GM21381 (cell line): ENCODE measurements around the gene SMARCA1.
"Not testable (repeated sequence)": the region's sequence is repeated elsewhere in the genome, so short reads cannot be mapped to it uniquely, and the experiment has no call there.

Source experiments
- ATAC-seq: cut with Tn5 transposase; IDR thresholded peaks from one replicate; pipeline ENCODE4 v1.9.1; 2021; ENCODE audit warnings: mild to moderate bottlenecking, moderate library complexity; ENCODE audit not compliant: unreplicated experiment

The SMARCA1 gene, protein sequence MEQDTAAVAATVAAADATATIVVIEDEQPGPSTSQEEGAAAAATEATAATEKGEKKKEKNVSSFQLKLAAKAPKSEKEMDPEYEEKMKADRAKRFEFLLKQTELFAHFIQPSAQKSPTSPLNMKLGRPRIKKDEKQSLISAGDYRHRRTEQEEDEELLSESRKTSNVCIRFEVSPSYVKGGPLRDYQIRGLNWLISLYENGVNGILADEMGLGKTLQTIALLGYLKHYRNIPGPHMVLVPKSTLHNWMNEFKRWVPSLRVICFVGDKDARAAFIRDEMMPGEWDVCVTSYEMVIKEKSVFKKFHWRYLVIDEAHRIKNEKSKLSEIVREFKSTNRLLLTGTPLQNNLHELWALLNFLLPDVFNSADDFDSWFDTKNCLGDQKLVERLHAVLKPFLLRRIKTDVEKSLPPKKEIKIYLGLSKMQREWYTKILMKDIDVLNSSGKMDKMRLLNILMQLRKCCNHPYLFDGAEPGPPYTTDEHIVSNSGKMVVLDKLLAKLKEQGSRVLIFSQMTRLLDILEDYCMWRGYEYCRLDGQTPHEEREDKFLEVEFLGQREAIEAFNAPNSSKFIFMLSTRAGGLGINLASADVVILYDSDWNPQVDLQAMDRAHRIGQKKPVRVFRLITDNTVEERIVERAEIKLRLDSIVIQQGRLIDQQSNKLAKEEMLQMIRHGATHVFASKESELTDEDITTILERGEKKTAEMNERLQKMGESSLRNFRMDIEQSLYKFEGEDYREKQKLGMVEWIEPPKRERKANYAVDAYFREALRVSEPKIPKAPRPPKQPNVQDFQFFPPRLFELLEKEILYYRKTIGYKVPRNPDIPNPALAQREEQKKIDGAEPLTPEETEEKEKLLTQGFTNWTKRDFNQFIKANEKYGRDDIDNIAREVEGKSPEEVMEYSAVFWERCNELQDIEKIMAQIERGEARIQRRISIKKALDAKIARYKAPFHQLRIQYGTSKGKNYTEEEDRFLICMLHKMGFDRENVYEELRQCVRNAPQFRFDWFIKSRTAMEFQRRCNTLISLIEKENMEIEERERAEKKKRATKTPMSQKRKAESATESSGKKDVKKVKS

DNA sequence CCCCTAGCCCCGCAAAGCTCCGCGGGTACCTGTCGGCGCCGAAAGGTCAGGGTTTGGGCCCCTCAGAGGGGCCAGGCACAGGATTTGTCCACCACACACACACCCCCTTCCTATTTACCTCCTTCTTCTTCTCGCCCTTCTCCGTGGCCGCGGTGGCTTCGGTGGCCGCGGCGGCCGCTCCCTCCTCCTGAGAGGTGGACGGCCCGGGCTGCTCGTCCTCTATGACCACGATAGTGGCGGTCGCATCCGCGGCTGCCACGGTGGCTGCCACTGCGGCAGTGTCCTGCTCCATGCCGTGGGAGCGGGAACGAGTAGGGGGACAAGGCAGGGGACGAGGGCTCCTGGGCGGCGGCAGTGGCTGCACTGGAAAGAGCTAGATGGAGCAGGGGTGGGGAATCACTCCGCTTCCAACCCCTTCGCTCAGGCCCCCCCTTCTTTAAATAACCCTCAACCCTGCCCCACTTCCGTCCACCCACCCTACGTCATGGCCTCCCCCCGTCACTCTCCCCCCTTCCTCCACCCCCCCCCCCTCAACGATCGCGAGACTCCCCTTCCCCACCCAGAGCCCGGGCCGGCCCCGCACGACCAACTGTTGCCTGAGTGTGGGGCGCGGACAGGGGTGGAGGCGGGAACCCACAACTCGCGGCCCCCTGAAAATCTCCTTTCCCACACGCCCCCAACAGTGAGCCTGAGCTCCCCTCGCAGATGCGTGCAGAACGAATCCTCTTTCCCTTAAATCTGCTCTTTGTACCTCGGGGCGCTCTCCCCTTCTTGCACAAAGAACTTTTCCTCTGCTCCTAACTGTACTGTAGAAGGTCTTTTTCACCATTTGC is at the start of gene SMARCA1:
SMARCA1 (minus strand) TSS at position 412 of the 833 bp plus-strand sequence; CDS start at position 292, 120 bp downstream.
- ATAC-seq, result no peak

DNA sequence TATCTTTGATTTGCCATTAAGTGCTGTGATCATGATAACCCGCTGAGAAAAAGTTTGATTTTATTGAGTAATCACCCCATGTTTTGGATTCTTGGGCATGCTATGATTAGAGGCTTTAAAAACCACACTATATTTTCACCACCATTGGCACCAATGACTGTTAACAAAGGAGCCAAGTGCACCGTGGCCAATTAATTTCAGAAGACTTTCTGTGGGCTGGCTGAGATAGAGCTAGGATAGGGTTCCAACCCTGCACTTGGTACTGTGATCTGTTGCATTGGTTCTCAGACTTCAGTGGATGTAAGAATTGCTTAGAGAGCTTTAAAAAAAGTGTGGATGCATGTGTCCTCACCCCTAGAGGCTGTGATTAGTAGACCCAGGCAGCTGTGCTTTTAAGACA is 49.1 kb upstream of the SMARCA1 start:
- no peak for ATAC-seq

DNA sequence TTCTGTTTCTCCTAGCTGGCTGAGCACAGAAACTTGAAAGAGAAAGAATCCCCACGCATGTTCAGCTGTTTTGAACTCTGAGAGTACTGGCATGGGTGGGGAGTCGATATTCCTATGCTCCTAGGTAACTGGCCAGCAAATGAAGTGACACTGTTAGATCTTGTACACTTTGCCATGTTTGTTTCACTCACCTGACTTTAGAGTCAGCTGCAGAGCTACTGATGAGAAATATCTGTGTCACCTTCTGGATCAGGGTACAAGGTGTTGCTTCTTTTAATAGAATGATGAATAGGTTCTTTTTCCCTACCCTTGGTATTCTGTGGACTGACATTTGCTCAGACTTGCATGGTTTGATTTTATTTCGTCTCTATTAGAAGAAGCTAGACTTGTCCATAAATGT is 45.1 kb upstream of the SMARCA1 start:
- ATAC-seq, result no peak

DNA sequence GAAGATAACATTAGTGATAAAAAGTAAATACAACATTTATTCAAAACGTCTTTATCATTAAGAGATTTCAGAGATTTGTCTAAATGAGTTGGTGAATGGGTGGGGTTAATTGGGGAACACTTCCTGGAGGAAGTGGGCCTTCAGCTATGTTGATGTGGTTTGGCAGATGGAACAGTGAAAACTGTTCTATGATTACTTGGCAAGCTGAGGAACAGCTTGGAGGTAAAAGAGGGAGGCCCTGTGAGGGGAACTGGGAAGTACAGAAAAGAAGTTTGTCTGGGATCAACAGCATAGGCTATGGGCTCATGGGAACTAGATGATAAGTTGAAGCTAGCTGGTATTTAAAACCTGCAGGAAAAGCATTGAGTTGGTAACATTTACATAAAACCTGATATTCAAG is 42.8 kb upstream of the SMARCA1 start:
- ATAC-seq, result no peak

DNA sequence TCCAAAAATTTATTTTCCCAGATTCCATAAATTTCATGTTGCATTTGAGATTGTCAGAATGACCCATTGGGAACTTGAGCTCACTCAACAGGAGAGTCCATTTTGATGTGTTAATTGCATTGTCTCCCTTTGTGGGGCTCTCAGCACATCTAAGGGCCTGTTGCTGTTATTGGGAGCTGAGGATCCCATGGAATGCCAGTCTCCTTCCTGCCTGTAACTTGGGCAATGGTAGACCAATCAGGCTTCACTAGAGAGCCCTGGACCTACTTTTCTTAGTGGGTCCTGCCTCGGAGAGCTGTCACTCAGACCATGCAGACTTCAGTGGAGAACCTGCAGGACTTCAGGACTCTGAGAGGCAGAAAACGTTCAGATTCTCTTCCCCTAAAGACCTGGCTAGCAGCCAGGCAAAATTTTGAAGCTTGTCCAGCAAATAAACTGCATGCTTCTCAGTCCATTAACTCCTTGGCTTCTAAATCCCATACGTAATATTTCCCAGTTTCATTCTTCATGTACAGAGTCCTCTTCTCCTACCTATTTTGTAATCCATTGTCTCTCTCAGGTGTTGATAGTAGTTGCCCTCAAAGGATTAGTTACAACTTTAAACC is 41.9 kb upstream of the SMARCA1 start:
- ATAC-seq, result no peak

DNA sequence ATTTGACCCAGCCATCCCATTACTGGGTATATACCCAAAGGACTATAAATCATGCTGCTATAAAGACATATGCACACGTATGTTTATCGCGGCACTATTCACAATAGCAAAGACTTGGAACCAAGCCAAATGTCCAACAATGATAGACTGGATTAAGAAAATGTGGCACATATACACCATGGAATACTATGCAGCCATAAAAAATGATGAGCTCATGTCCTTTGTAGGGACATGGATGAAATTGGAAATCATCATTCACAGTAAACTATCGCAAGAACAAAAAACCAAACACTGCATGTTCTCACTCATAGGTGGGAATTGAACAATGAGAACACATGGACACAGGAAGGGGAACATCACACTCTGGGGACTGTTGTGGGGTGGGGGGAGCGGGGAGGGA is 41.1 kb upstream of the SMARCA1 start:
- ATAC-seq, result not testable (repeated sequence)

DNA sequence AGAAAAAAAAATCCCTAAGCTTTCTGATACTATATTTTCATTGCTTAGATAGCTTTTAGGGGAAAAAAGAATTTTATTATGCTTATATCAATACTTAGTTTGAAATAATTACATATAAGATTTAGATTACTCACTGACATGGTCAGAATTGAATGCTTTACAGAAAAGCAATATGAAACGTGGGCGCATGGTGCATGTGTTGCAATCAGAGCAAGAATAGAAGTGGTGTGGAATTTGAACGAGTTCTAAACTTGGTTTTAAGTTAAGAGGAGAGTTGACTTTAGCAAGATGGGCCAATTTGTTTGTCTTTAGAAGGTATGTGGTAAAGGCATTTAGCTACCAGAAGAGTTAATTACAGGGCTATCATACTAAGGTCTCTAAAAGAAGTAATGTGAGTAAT is 38.2 kb upstream of the SMARCA1 start:
- ATAC-seq, result no peak

DNA sequence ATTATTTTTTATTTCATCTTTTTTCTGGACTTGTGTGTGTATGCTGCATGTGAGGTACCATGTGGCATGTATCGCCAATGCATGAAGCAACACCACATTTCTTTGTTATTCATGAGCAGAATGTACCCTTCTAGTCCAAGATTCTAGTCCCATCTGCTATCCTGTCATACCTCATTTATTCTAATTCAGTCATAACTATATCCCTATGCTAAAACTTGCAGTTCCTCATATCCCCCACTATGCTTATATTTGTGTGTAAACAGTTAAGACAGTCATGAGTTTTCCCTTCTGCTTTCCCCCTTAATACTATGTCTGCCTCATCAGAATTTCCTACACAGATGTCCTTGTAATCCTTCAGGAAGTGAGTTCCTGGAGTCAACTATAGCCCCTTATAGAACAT is 36.5 kb upstream of the SMARCA1 start:
- no peak for ATAC-seq

DNA sequence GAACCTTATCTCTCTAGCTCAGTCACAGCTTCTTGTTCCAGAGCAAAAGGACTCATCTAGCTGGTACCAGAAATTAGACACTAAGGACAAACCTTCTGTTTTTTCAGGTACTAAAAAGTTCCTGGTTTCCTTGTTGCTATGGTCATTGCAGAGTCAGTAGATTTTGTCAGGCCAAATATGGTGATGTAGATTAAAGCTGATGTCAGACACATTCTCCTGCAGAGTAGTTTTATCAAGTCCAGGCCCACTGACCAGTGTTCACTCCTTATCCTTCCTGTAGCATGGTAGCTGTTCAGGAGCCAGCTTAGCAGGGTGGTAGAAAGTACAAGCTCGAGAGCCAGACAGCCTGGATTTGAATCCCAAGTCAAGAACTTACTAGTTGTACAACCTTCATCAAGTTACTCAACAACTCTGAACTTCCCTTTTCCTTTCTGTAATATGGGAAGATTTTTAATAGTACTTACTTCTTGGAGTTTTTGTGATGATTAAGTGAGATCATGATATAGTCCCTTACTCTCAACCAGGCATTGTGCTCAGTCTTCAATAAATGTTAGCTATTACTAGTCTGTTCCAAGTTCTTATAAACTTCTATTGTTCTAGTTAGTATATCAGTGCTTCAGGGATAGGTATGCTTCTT is 34.7 kb upstream of the SMARCA1 start:
- no peak for ATAC-seq

DNA sequence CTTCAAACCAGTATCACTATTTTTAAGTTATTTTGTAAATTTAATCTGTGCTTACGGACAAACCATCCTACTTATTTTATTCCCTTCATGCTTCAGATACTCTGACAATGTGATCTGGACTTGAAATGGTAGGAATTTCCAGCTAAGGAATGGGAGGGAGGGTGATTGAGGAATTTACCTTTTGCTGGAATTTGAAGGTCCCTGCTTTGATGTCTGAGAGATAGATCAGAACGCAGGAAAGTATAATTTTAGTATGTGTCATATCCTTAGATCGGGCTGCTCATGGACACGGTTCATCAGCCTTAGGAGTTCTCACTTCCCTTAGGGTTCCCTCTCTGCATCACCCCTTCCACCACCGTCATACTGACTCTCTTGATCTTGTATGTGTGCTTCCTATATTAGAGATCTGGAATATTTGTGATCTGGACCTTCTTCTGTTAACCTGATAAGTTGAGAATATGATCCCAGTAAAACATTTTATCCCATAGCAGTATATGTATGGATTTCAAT is 33.6 kb upstream of the SMARCA1 start:
- ATAC-seq, result no peak

DNA sequence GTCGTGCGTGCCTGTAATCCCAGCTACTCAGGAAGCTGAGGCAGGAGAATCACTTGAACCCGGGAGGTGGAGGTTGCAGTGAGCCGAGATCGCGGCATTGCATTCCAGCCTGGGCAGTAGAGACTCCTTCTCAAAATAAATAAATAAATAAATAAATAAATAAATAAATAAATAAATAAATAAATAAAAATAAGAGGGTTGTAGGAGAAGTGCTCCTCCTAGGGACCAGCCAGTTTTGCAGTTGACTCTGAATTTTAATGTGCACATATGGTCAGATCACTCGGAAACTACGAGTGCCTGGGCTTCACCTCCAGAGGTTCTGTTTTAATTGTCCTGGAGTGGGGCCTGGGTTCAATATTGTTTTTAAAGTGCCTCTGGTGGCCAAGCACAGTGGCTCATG is 31.5 kb upstream of the SMARCA1 start:
- ATAC-seq, result not testable (repeated sequence)

DNA sequence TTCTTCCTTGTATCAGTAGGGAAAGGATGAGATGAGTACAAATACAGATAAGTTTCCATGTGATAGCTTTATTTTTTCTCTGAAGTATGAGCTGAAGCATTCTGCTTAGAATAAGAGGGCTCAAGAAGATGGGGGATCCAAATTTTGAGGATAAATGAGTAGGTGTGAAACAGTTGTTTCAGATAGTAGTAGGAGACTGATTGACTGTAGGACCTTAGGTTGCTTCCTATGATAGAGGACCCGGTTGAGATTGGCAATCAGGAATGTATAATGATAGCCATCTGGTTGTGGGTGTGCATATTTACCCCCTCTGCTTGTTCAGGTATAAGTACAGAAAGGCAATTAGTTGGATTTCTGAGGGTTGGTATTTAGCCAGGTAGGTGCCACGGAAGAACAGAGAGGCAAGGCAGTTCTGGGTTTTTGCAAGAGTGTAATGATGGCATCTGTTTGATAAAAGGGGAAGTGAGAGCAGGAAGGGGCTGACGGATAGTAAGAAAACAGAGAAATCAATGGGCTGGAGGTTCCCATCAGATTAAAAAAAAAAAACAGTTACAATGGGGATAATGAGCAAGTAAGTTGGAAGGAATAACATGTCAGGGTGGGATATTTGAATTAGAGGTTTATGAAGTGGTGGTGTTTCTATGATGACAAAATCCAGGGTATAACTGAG is 30.5 kb upstream of the SMARCA1 start:
- peak; percentile 95 for ATAC-seq

DNA sequence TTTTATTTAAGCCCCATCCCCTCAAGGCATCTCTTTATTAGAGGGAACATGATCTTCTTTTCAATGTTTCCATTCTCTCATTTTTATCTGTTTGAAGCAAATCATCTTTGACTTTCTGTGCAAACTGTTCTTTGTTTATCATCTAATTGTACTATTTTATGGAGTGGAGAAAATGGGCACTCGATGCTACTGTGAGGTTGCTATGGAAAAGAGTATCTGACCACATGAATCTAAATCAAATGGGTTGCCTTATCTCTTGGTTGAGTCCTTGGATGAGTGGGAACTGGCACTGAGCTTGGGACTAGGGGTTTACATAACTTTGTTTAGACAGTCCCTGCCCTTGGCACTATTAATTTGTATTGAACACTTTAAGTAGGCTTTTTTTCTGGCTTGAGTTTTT is 25.8 kb upstream of the SMARCA1 start:
- no peak for ATAC-seq

DNA sequence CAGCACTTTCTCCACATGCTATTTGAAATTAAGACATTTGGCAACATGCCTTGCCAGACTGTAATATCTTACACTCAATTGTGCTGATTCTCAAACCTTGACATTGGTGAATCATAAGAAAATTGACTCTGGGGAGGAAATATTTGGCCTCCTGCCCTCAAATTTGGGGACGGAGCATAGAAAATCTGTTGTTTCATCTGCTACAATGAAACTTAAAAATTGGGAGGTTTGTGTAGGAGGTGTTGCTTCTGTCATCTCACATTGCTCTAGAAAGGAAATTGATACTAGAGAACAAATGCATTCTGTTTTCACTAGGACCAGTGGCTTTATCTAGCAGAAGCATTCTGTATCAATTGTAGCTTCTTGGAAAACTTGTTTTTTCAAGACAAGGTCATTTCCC is 22.1 kb upstream of the SMARCA1 start:
- no peak for ATAC-seq

DNA sequence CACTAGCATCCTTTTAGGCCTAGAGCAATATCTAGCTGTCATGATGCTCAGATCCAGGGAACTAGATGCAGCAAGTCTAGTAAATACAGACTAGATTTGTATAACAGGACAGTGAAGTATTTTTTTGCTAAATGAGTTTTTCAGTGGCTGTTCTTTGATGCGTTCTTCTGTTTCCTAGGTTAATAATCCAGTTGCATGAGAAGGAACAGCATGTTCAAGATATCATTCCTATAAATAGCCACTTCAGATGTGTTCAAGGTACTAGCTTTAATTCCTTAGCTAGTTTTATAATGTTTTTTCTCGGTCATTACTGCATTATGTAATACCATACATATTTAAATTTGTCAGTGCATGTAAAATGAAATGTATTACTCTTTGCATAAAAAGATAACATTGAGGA is 21.5 kb upstream of the SMARCA1 start:
- ATAC-seq, result no peak

DNA sequence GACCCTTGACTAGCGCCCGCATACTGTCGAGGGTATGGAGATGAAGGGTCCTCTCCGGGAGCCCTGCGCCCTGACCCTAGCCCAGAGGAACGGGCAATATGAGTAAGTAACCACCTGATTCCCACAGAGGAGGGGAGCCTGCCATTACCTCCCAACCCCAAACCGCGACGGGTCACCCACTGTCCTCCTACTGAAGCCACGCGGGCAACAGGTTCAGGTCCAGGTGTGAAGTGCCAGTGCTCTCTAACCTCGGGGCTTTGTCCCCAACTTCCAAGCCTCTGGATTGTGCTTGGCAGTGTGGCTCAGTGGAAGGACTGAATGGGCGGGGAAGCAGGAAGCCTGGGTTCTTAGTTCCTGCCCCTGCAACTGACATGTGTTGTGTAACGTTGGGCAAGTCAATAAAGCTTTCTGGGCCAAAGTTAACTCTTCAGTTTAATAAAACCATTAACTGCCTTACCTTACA is 17.5 kb upstream of the SMARCA1 start:
- no peak for ATAC-seq

DNA sequence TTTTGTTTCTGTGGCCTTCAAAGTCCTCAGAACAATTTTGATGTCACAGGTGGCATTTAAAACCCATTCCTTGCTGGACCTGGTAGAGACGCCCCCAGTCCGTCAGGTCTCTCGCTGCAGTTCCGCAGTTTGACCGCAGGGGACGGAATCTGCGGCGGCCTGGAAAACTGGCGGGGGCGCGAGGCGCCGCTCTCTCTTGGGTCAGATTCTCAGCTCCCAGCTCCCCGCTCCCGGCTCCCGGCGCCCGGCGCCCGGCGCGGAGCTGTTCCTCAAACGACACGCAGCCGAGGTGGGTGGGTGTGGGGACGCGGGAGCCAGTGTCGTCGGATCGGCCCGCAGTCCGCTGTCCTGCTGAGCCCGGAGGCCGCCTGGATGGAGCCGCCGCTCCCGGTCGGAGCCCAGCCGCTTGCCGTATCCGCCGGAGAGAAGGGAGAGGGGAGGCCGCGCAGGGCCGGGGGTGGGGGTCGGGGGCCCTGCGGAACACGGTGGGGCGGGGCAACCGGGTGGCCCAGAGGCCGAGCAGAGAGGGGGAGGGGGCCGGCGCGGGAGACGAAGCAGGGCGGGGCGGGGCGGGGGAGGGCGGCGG is 16.9 kb upstream of the SMARCA1 start, which contains the start of gene OCRL:
OCRL (plus strand) TSS at position 192 of the 586 bp plus-strand sequence; CDS start at position 373, 181 bp downstream.
- ATAC-seq, result peak; percentile 98

DNA sequence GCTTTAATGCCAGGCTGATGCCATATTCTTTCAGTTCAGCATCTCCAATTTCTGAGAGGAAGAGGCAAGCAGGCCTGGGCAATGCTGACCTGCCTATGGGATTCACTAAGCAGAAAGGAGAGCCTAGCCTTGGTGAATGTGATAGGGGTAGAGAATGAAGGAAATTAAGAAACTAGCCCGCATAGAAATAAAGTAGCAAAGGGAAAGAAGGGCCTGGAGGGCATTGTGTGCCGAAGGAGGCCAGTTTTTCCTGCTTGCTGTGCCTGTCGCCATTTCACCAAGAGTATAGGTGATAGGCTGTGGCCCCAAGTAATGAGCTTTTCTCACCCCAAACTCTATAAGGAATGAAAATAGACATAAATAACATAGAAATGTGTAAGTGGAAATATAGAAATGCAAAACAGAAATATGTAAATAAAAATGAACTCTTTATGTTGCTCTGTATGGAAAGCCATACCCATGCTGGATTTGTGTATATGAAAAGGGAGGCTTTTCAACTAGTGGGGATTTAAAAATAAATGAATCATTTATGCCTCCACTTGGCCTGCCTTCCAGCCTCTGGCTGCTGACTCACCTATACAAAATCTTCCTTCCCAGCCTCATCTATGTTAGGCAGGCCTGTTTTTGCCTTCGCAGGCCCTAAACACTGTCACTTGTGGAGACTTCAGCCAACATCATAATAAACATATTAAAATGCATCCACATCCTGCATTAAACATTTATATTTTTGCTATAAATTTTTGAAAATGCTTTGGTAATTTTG is 11.7 kb upstream of the SMARCA1 start:
- no peak for ATAC-seq
